LNCAP (cell line): ENCODE results near the gene ADGRA1.

Experiments
- TF ChIP-seq, protein P1 (sequence below): fragments of 450-650 bp; IDR thresholded peaks from 2 replicates; pipeline ENCODE4 v1.5.1; 2017; ENCODE audit warnings: mild to moderate bottlenecking

The ADGRA1 gene, protein sequence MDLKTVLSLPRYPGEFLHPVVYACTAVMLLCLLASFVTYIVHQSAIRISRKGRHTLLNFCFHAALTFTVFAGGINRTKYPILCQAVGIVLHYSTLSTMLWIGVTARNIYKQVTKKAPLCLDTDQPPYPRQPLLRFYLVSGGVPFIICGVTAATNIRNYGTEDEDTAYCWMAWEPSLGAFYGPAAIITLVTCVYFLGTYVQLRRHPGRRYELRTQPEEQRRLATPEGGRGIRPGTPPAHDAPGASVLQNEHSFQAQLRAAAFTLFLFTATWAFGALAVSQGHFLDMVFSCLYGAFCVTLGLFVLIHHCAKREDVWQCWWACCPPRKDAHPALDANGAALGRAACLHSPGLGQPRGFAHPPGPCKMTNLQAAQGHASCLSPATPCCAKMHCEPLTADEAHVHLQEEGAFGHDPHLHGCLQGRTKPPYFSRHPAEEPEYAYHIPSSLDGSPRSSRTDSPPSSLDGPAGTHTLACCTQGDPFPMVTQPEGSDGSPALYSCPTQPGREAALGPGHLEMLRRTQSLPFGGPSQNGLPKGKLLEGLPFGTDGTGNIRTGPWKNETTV

GRCh38 chr10:133087679-133088178 is at the start of gene ADGRA1:
Gene ADGRA1 (plus strand): TSS chr10:133087924. CDS start chr10:133088910, 986 bp downstream.
- TF ChIP-seq, protein P1, sequence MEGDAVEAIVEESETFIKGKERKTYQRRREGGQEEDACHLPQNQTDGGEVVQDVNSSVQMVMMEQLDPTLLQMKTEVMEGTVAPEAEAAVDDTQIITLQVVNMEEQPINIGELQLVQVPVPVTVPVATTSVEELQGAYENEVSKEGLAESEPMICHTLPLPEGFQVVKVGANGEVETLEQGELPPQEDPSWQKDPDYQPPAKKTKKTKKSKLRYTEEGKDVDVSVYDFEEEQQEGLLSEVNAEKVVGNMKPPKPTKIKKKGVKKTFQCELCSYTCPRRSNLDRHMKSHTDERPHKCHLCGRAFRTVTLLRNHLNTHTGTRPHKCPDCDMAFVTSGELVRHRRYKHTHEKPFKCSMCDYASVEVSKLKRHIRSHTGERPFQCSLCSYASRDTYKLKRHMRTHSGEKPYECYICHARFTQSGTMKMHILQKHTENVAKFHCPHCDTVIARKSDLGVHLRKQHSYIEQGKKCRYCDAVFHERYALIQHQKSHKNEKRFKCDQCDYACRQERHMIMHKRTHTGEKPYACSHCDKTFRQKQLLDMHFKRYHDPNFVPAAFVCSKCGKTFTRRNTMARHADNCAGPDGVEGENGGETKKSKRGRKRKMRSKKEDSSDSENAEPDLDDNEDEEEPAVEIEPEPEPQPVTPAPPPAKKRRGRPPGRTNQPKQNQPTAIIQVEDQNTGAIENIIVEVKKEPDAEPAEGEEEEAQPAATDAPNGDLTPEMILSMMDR, result no peak

DNA sequence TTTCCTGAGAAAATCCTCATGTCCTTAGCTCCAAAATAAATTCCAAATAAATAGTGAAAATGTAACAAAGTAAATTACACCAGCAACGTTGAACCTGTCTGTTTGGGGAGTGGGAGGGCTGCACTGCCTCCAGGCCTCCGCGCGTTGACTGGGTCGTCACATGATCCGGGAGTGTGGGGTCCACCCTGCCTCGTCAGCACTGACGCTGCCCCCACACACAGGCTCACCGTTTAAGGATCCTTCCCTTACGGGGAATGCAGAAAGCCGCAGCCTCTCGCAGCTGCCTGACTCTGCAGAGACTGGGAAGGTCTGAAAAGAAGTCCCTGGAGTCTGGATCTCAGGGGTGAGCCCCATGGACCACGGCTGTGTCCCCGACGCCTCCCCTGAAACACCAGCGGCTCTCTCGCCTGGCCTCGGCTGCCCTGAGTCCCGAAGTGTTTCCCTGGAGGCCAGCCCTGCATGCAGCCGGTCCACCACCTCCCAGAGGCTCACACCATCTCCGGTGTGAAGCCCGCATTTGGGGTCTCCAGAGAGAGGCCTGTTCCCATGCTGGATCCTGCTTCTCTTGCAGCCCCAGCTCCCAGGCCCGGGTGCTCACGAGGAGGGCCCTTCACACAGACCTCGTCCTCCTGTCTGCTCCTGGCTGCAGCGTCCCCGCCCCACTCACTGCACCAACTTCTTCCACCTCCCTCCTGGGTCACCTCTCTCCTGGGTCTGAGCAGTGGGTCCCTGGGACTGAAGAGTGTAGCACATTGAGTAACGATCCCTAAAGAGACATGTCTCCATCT is 49.5 kb upstream of the ADGRA1 start:
- TF ChIP-seq, protein P1, result no peak

DNA sequence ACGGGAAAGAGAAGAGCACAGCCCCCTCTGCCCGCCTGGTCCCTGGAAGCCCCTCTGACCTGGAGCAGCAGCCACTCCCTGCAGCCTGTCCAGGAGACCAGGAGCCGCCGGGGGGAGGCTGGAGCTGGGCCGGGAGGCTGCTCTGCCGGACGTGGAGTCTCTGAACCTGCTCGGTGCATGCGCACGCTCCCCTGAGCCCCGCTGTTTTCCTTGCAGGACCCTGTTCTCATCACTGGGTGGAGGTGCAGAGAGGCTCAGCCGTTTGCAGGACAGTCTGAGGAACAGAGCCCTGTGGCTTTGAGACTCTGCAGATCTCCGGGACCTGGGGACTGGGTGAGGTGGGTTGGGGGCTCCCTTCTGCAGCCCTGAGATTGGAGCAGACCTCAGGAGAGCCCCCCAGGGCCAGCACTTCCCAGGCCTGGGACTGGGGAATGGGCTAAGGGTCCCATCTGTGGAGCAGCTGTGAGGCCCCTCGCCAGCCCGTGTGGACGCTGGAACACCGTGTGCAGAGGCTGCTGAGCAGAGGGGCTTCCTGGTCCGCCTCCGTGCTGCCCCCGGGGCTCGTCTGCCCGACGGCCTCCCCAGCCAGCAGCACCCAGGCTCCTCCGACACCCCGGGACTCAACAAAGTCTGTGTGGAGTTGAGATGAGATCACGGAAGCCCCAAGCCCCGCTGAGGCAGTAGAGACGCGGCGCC is 48.5 kb upstream of the ADGRA1 start:
- TF ChIP-seq, protein P1, result no peak

- TF ChIP-seq, protein P1, result no peak
Observed at GRCh38 chr10:133039803-133040165, 47.9 kb upstream of the ADGRA1 start.

DNA sequence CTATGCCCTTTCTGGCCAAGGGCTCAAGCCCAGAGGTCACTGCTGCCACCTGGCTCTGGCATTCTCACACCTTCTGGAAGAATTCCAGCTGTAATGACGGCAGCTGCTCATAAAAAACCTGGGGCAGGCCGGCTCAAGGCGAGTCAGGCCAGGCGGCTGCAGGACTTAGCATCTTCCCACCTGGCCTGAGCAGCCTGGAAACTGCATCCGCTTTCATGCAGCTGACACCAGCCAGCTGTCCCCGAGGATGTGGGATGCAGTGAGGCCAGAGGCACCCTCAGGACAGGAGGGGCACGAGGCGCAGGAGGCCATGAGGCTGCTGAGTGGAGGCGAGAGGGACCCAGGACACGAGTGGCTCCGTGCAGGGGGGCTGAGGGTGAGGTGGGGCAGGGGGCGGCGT is 47.5 kb upstream of the ADGRA1 start:
- TF ChIP-seq, protein P1, result no peak

GRCh38 chr10:133041101-133041500 is 46.6 kb upstream of the ADGRA1 start:
- TF ChIP-seq, protein P1, result no peak

GRCh38 chr10:133042061-133042460 is 45.7 kb upstream of the ADGRA1 start:
- TF ChIP-seq, protein P1, result no peak
